Measurements from ENCODE around the gene CYTH1. TPM values are rescaled to one million over a fixed set of nuclear protein-coding genes. Genes with fewer than 3 reads are reported as not detected.
"Not testable (repeated sequence)": the region's sequence is repeated elsewhere in the genome, so short reads cannot be mapped to it uniquely, and the experiment has no call there.

Gene CYTH1
- polyA plus RNA-seq, 4 donors: 22.6 to 26.7 (median 25.4) TPM

DNA sequence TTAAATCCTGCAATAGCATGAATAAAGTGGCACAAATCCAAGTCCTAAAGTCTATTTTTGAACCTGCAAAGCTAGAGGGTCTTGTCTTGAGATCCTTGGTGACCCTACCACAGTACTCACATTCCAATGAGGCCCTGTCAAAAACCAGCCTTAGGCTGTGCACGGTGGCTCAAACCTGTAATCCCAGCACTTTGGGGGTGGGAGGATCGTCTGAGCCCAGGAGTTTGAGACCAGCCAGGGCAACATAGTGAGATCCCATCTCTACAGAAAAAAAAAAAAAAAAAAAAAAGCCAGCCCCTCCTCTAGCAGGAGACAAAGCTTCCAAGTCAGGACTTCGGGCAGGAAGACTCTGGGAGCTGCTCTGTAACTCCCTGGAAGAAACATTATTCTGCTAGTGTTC, 16.3 kb downstream of the CYTH1 start:
- DNase-seq (ENCODE audit: low read depth in 4 of 4, low spot score in 3 of 4): no peak

DNA sequence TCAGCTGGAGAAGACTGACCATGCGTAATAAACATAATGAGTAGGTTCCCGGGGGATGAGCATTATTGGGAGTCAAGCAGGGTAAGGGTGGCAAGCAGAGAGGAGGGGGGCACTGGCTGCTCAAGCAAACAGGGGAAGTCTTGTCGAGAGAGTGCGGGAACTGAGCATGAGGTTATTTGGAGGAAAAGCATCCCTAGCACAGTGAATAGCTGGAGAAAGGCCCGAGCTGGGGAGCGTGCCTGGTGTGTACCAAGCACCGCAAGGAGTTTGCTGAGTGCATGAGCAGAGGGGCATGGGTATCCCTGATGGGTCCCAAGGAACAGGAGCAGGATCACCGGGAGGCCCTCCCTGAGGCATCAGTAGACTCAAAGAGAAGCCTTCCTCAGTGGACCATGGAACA, 17.2 kb downstream of the CYTH1 start:
- DNase-seq (ENCODE audit: low read depth in 4 of 4, low spot score in 3 of 4): no peak

DNA sequence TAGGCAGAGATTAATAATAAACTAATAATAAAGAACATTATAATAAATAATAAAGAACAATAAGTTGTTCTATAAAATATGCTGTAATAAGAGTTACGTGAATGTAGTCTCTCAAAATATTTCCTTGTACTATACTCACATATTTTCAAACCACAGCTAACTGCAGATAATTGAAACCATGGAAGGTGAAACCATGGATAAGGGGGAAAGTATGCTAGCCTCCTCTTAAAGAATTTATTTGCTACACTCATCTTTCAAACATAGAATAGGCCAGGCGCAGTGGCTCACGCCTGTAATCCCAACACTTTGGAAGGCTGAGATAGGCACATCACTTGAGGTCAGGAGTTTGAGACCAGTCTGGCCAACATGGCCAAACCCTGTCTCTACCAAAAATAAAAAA, 18.5 kb downstream of the CYTH1 start:
- DNase-seq (ENCODE audit: low read depth in 4 of 4, low spot score in 3 of 4): no peak

DNA sequence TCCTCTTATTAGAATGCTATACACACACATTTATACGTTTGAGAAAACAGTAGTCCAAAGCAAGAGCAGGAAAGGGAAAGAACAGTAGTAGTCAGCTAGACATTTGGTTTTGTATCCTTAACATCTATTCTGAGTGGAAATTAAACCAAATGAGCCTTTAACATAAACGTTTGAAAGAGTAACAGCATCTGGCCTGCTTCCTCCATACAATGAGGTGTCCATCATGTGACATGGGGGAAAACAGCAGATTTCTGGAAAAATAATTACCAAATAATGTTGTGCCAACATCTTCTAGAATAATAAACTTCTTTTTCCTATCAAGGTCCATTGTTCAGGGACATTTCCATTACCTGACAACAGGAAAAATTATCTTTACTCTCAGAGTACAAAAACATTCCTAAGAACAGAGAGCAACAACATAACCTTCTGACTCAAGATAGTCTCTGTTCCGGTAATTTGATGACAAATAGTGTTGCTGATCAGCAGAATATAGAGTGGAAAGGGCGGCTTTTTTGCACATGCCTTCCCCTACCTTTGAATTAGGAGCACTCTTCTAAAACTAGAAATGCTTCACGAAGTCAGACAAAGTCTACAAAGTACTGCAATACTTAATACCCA, 20.2 kb downstream of the CYTH1 start:
- no peak for DNase-seq (ENCODE audit: low read depth in 4 of 4, low spot score in 3 of 4)

DNA sequence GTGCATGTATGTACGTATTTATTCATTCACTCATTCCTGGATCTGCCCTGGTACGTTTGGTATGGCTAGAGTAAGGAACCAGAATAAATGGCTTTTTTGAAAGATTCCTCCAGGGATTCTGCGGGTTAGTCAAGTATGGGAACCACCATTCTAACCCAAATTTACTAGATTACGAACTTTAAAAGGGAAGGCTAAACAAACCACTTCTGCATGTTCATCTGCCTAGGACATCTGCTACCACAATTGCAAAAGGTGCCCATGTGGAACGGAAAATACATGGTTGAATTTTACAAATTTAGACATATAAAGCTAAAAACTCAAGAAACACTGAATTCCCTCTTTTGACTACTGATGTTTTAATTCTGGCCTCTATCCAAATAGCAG, 22.1 kb downstream of the CYTH1 start:
- no peak for DNase-seq (ENCODE audit: low read depth in 4 of 4, low spot score in 3 of 4)

DNA sequence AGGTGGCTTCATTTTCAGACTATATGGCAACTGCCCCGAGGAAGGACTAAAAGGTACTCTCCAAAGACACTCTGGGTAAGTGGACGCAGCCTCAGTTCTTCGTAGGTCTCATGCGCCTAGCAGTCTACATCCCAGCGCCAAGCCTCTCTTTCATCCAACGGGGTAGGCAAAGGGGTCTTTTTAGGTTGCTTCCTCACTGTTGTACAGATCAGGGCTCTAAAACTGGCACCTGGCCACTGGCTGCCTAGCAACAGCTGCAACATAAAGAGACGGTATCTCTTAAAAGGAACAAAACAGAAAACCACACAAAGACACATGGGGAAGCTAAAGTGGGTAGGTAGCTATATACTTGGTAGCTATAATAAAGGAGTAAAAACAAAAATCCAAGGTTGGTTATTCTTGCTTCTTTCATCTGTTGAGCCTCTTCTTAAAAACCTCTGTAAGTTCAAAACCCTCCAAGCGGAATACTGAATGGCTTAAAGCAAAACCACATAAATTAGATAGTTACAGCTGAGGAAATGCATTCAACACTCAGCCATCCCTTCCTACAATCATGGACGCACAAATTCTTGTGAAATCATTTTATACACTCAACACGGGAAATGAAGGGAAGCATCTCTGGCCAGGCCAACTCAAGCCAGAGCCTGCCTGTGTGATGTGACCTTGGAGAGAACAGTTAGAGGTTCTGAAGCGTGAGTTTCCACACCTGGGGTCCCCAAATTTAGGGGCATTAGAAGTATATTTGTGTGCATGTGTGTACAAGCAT, 22.7 kb downstream of the CYTH1 start:
- DNase-seq (ENCODE audit: low read depth in 4 of 4, low spot score in 3 of 4): no peak

DNA sequence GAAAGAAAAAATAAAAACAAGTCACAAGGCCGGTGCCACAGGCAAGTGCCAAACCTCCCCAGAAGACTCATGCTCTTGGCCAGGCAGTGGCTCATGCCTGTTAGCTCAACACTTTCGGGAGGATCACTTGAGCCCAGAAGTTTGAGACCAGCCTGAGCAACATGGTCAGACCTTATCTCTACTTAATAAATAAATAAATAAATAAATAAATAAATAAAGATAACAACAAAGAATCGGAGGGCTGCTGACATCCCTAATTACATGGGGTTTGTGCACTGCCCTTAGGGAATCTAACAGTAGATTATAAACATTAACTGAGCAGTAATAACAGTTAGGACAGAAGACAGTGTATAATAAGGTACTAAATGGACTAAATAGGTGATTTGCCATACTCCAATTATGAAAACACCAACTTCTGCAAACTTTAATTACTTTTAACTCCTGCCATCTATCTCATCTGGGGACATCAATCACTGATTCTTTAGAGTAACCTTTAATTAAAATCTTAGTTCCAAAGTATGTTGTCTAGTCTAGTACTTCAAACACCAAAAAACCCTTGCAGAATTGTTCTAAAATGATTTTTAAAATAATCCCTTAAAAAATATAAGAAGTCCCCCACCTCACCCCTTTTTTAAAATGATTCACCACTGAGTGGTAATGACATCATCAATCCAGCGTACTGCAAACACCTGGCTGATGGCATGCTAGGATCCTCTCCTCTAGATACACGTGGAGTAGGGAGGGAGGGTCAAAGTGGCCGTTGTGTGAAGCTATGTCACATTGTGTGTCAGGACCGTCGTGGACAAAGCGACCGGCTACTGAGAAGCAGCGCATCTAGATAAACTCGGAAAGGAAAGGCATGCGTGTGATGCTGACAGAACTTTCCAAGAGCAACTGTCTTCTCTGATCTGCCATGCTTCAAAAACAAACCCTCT, 28.5 kb downstream of the CYTH1 start:
- no peak for DNase-seq (ENCODE audit: low read depth in 4 of 4, low spot score in 3 of 4)

DNA sequence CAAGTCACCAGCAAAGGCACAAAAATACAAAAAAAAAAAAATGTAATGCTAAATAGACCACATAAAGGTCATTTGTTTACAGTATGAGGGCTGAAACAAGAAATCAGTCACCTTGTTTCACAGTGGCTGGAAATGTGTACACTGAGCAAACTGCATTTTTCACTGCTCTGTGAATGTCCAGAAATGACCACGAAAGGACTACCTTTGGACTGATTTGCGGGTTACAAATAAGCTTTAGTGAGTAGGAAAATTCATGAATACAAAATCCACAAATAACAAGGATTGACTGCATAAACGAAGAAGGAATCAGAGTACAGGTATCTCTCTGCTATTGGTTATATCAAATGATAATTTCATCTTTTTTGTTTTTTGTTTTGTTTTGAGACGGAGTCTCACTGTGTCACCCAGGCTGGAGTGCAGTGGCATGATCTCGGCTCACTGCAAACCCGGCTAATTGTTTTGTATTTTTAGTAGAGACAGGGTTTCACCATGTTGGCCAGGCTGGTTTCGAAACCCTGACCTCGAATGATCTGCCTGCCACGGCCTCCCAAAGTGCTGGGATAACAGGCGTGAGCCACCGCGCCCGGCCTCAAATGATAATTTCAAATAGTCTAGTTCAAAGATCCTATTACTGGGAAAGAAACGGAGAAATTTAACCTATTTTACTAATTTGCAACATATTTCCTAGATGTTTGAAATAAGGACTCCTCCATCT, 30.5 kb downstream of the CYTH1 start:
- no peak for DNase-seq (ENCODE audit: low read depth in 4 of 4, low spot score in 3 of 4)

DNA sequence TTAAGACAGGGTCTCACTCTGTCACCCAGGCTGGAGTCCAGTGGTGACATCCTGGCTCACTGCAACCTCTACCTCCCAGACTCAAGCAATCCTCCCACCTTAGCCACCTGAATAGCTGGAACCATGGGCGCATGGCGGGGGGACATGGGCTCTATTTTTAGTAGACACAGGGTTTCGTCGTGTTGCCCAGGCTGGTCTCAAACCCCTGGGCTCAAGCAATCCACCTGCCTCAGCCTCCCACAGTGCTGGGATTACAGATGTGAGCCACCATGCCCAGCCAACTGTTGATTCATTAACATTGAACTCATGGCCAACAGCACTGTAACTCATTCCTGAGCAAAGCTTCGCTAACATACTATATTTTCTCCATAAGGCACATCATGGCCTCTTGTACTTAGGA, 31.1 kb downstream of the CYTH1 start:
- not testable (repeated sequence) for DNase-seq (ENCODE audit: low read depth in 4 of 4, low spot score in 3 of 4)

DNA sequence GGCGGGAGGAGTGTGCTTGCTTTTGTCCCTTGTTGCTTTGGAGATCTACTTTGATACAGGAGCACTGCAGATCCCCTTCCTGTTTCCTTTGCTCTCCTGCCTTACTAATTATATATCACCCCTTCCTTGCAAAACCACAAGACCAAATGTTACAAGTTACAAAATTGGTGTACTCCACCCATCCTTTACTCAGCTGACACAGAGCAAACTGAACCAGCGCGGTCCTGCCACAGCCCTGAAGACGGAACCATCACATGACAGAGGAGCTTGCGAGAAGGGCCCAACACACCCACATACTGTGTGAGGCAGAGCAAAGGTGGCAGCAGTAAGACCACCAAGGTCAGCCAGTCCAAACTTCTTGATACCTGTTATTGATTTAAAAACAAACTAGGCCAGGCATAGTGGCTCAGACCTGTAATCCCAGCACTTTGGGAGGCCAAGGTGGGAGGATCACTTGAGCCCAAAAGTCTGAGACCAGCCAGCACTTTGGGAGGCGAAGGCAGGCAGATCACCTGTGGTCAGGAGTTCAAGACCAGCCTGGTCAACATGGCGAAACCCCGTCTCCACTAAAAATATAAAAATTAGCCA, 33.2 kb downstream of the CYTH1 start:
- no peak for DNase-seq (ENCODE audit: low read depth in 4 of 4, low spot score in 3 of 4)

DNA sequence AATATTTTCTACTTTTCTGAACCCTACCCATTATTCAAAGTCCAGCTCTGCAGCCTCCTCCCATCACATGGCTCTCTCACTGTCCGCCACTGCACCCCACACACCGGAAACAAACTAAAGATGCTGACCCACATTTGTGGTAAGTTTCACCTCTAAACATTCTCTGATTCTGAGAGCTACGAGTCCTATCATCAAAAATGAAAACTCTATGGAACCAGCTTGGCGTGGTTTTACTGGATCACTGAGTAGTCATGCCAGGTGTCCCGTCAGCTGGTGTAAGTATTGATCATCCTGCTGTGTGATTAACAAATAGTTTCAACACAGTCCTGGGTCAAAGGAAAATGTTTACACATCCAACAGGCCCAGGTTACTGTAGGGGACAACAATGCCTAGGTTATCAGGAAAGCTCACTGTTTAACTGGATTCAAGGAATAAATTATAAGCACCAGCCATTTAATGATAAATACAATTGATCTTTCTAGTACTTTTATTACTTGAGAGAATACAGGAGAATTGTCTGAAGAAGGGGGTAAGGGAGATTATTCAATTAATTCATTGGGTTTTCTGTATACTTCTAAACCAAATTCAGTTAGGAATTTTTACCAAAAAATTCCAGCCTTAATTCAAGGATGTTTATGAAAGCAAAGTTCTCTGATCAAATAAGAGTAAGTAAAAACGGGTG, 33.9 kb downstream of the CYTH1 start:
- DNase-seq (ENCODE audit: low read depth in 4 of 4, low spot score in 3 of 4): no peak

DNA sequence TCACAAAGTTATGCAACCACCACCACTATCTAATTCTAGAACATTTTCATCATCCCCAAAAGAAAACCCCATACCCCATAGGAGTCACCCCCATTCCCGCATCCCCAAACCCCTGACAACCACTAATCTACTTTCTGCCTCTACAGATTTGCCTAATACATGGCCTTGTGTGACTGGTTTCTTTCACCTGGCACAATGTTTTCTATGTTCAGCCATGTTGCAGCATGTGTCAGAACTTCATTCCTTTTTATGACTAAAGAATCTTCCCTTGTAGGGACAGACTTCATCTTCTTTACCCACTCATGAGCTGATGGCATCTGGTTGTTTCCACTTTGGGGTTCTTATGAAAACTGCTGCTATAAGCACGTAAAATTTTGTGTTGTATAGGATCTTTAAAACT, 34.6 kb downstream of the CYTH1 start:
- DNase-seq (ENCODE audit: low read depth in 4 of 4, low spot score in 3 of 4): no peak

DNA sequence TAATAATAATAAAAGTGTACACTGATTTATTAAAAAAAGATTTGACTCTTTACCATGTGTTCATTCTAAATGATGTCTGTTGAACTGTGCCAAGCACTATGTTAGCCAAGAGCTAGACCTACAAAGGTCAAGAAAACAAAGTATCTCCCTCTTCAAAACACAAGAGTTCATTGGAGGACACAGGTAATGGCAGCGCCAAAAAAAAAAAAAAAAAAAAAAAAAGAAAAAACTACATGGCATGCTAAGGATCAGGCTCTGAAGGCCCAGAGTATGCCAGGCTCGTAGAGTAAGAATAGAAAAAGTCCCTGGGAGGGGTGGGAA, 35.2 kb downstream of the CYTH1 start:
- DNase-seq (ENCODE audit: low read depth in 4 of 4, low spot score in 3 of 4): no peak

DNA sequence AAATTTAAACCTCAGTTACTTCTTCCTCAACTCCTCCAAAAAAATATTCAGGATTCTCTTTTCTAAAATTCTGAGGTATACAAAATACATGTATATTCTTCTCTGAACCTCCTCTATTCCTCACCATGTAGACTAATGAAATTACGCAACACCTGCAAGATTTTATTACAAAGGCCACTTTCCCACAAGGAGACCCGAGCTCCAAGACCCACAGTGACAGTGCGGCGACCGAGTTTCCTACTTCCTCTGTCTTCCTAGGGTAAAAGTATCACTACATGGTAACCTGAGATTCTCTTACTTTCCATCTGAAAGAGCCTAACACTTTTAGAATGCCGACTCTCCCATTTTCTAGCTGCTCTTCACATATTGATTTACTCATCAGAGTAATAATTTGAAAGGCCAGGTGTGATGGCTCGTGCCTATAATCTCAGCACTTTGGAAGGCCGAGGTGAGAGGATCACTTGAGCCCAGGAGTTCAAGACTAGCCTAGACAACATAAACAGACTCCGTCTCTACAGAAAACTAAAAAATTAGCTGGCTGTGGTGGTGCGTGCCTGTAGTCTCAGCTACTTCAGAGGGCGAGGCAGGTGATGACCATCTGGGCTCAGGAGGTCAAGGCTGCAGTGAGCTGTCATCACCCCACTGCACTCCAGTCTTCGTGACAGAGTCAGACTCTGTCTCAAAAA, 35.7 kb downstream of the CYTH1 start:
- DNase-seq (ENCODE audit: low read depth in 4 of 4, low spot score in 3 of 4): no peak

DNA sequence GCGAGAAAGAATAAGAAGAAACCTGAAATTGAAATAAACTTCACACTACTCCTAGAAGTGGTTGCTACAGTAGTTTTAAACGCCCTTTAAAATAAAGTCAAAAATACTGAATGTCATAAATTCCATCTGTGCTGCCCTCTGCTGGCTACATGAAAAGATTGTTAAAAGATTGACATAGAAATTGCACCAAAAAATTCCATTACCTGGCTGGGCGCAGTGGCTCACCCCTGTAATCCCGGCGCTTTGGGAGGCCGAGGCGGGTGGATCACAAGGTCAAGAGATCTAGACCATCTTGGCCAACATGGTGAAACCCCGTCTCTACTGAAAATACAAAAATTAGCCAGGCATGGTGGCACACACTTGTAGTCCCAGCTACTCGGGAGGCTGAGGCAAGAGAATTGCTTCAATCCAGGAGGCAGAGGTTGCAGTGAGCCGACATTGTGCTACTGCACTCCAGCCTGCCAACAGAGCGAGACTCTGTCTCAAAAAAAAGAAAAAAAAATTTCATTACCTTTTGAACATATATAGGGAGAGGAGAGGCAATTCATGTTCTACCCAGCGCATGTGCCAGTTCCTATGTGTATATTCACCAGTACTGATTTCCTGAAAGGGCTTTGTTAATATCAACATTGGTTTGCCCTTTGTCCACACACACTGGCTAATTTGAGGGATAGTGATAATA, 36.5 kb downstream of the CYTH1 start:
- no peak for DNase-seq (ENCODE audit: low read depth in 4 of 4, low spot score in 3 of 4)

DNA sequence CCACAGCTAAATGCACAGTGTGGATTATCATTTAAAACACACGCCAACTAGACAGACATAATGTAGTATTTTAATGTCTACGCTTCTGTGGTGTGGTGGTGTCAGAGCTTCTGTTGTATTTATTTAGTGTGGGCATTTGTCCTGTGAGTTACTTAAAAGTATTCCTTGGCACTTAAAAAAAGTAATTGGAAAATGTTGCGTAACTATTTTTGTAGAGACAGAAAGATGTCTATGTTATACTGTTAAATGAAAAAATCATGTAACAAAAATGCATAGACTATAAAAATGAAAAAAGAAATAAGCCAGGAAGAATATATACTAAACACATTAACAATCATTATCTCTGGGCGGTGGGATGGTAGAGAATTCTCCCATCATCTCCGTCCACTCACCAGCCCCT, 39.2 kb downstream of the CYTH1 start:
- no peak for DNase-seq (ENCODE audit: low read depth in 4 of 4, low spot score in 3 of 4)

DNA sequence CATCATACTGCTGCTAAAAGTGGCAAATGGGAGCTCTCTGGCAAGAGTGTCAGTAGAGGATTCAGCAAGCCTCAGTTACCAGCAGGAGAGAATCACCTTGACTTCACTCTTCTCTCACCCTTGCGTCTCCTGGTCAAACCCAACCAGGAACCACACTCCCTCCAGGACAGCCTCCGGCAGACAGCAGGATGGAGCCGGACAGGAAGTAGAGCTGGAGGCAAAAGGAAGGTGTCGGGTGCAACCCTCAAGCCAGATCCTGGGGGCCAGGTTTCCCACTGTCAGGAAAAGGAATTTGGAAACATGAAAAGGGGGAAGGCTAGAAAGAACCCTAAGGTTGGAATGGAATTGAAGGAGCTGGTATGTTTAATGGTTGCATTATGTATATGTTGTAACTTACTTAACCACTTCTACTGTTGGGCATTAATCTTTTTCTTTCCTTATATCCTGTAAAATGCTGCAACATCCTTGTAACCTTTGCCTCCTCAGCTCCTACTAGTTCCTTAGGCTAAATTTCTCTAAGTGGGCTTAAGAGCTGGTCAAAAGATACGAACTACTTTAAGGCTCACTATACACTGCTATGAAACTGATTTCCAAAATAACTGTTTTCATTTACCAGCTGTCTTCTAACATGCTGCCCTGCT, 40.3 kb downstream of the CYTH1 start:
- no peak for DNase-seq (ENCODE audit: low read depth in 4 of 4, low spot score in 3 of 4)

DNA sequence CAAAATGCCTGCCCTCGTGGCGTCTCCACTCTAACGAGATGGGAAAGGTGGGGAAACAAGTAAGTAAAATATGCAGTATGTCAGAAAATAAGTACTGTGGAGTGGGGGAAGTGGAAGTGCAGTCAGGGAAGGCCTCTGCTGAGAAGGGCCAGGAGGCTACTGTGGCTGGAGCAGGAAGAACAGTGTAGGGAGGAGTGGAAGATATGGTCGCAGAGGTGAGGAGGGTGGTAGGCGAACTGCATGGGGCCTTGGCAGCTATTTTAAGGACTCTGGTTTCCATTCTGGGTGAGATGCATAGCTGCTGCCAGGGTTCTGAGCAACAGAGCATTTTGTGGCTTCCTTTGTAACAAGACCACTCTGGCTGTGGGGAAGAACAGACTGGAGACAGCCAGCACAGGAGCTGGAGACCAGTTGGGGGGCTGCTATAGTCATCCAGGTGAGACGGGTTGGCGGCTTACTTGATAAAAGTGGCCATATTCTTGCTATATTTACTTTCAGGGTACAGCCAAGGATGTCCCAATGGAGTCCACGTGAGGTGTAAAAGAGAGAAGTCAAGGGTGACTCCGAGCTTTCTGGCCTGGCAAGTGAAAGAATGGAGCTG, 42.6 kb downstream of the CYTH1 start:
- no peak for DNase-seq (ENCODE audit: low read depth in 4 of 4, low spot score in 3 of 4)

Measured in right renal pelvis (tissue), 4 donors.